Measurements from ENCODE around the gene GPS2. TPM values are rescaled to one million over a fixed set of nuclear protein-coding genes. Genes with fewer than 3 reads are reported as not detected.

Gene GPS2
- total RNA-seq, 2 experiments from 2014 or later, result 31.8 to 36.8 TPM

DNA sequence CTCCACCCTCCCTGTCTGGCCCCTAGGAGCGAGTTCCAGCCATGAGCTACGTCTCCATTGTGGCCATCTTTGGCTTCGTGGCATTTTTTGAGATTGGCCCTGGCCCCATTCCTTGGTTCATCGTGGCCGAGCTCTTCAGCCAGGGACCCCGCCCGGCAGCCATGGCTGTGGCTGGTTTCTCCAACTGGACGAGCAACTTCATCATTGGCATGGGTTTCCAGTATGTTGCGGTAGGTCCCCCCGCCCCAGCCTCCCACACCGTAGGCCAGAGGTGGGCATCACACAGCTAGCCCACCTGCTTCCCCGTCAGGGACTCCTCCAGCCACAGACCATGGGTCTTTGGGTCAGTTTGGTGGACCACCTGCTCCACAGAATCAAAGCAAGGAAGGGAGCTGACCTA, 29.5 kb downstream of the GPS2 start:
- no peak overlapping the region for H3K27ac Mint-ChIP-seq
- no peak for ATAC-seq
- intact Hi-C loops (cut with micrococcal nuclease), result no loop called here
- H3K36me3 Mint-ChIP-seq (ENCODE audit: low read depth), result no peaks in the 10 kb centered on the region
- H3K4me1 Mint-ChIP-seq (ENCODE audit: low read depth), result peaks cover 18% of the 10 kb centered on the region
- ChIA-PET POLR2A (interaction anchor here (0.5 to 1.9 kb wide), 2 partner anchors 11 to 29 kb away, joined by 3 to 11 read pairs; partner anchors contain the start of gene GPS2), CTCF (interaction anchor here (10.3 kb wide), 1 partner anchor 12 kb away, joined by 144 read pairs; no protein-coding TSS in a partner anchor)
- no peak overlapping the region for H3K4me3 Mint-ChIP-seq
- TF ChIP-seq, protein P1, sequence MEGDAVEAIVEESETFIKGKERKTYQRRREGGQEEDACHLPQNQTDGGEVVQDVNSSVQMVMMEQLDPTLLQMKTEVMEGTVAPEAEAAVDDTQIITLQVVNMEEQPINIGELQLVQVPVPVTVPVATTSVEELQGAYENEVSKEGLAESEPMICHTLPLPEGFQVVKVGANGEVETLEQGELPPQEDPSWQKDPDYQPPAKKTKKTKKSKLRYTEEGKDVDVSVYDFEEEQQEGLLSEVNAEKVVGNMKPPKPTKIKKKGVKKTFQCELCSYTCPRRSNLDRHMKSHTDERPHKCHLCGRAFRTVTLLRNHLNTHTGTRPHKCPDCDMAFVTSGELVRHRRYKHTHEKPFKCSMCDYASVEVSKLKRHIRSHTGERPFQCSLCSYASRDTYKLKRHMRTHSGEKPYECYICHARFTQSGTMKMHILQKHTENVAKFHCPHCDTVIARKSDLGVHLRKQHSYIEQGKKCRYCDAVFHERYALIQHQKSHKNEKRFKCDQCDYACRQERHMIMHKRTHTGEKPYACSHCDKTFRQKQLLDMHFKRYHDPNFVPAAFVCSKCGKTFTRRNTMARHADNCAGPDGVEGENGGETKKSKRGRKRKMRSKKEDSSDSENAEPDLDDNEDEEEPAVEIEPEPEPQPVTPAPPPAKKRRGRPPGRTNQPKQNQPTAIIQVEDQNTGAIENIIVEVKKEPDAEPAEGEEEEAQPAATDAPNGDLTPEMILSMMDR (IDR thresholded peaks at IDR 0.05), result no peak
- peaks cover 19% of the 10 kb centered on the region for H3K27me3 Mint-ChIP-seq
- no peaks in the 10 kb centered on the region for H3K9me3 Mint-ChIP-seq
- no peak for DNase-seq

GRCh38 chr17:7284911-7285310, 30.2 kb downstream of the GPS2 start:
- DNase-seq, result no peak
- intact Hi-C loops (cut with micrococcal nuclease), result no loop called here
- no peaks in the 10 kb centered on the region for H3K9me3 Mint-ChIP-seq
- peaks cover 19% of the 10 kb centered on the region for H3K4me1 Mint-ChIP-seq (ENCODE audit: low read depth)
- no peak overlapping the region for H3K4me3 Mint-ChIP-seq
- ChIA-PET POLR2A (interaction anchor here (1.3 to 1.9 kb wide), 2 partner anchors 12 to 28 kb away, joined by 5 to 11 read pairs; no protein-coding TSS in a partner anchor), CTCF (interaction anchor here (10.3 kb wide), 1 partner anchor 13 kb away, joined by 144 read pairs; no protein-coding TSS in a partner anchor)
- no peak overlapping the region for H3K27ac Mint-ChIP-seq
- no peak for ATAC-seq
- no peaks in the 10 kb centered on the region for H3K36me3 Mint-ChIP-seq (ENCODE audit: low read depth)
- peaks cover 19% of the 10 kb centered on the region for H3K27me3 Mint-ChIP-seq
- TF ChIP-seq, protein P1 (IDR thresholded peaks at IDR 0.05), result no peak

- TF ChIP-seq, protein P1 (IDR thresholded peaks at IDR 0.05), result no peak
These were observed 31.5 kb downstream of the GPS2 start for GRCh38 chr17:7283471-7284216.

GRCh38 chr17:7282752-7283321, 32.3 kb downstream of the GPS2 start:
- DNase-seq (no peak), ATAC-seq (no peak)
- Mint-ChIP-seq H3K27me3 (peaks cover 16% of the 10 kb centered on the region), H3K4me3 (peak overlapping the region; percentile 24), H3K27ac (no peak overlapping the region), H3K4me1 (ENCODE audit: low read depth) (peaks cover 19% of the 10 kb centered on the region), H3K9me3 (no peaks in the 10 kb centered on the region), H3K36me3 (ENCODE audit: low read depth) (no peaks in the 10 kb centered on the region)
- TF ChIP-seq, protein P1 (IDR thresholded peaks at IDR 0.05), result no peak
- ChIA-PET POLR2A (interaction anchor here (0.7 to 2.6 kb wide), 10 partner anchors 9 to 404 kb away, joined by 3 to 15 read pairs (median 4); partner anchors contain the start of genes GPS2 and TP53), CTCF (interaction anchor here (0.9 to 10.3 kb wide), 4 partner anchors 9 to 73 kb away, joined by 3 to 144 read pairs (median 9); no protein-coding TSS in a partner anchor)
- intact Hi-C loops (cut with micrococcal nuclease), result no loop called here

More at GRCh38 chr17:7283471-7284216, 31.5 kb downstream of the GPS2 start:
- CTCF ChIA-PET, result interaction anchor here (1.0 to 10.3 kb wide), 2 partner anchors 15 to 277 kb away, joined by 3 to 144 read pairs; no protein-coding TSS in a partner anchor
- Mint-ChIP-seq H3K27ac (no peak overlapping the region), H3K4me1 (ENCODE audit: low read depth) (peaks cover 19% of the 10 kb centered on the region), H3K36me3 (ENCODE audit: low read depth) (no peaks in the 10 kb centered on the region), H3K9me3 (no peaks in the 10 kb centered on the region), H3K27me3 (peaks cover 19% of the 10 kb centered on the region), H3K4me3 (no peak overlapping the region)
- DNase-seq (no peak), ATAC-seq (no peak)
- intact Hi-C loops (cut with micrococcal nuclease), result no loop called here
- POLR2A ChIA-PET, result interaction anchor here (0.9 to 1.3 kb wide), 3 partner anchors 12 to 46 kb away, joined by 3 to 5 read pairs (median 5); no protein-coding TSS in a partner anchor
